GM21360 (cell line): ENCODE results near the gene ALX3.

Experiments
- ATAC-seq: cut with Tn5 transposase; IDR thresholded peaks from one replicate; pipeline ENCODE4 v1.9.1; 2021; ENCODE audit warnings: mild to moderate bottlenecking, moderate library complexity; ENCODE audit not compliant: unreplicated experiment

The ALX3 gene

GRCh38 chr1:110067479-110067892, 3.0 kb downstream of the ALX3 start:
- ATAC-seq, result no peak

- ATAC-seq, result no peak
Measured at GRCh38 chr1:110065841-110066240, 4.6 kb downstream of the ALX3 start.

GRCh38 chr1:110064576-110065337, 5.7 kb downstream of the ALX3 start:
- ATAC-seq, result no peak

GRCh38 chr1:110063781-110064180, 6.7 kb downstream of the ALX3 start:
- ATAC-seq, result no peak

- ATAC-seq, result no peak
Measured at GRCh38 chr1:110062612-110063011, 7.9 kb downstream of the ALX3 start.

GRCh38 chr1:110061341-110061740, 9.1 kb downstream of the ALX3 start:
- no peak for ATAC-seq

- no peak for ATAC-seq
Measured at GRCh38 chr1:110060662-110061060, 9.8 kb downstream of the ALX3 start.

- ATAC-seq, result no peak
Measured at GRCh38 chr1:110060034-110060661, 10.3 kb downstream of the ALX3 start.

- ATAC-seq, result no peak
Measured at GRCh38 chr1:110059133-110059863, 11.2 kb downstream of the ALX3 start.

GRCh38 chr1:110058591-110058990, 11.9 kb downstream of the ALX3 start:
- no peak for ATAC-seq

- ATAC-seq, result no peak
Measured at GRCh38 chr1:110057963-110058518, 12.4 kb downstream of the ALX3 start.

GRCh38 chr1:110056776-110057175, 13.7 kb downstream of the ALX3 start:
- no peak for ATAC-seq

- ATAC-seq, result no peak
Measured at GRCh38 chr1:110056285-110056683, 14.2 kb downstream of the ALX3 start.

GRCh38 chr1:110055493-110056284, 14.8 kb downstream of the ALX3 start:
- no peak for ATAC-seq

GRCh38 chr1:110053552-110054428, 16.7 kb downstream of the ALX3 start:
- ATAC-seq, result no peak

- no peak for ATAC-seq
Measured at GRCh38 chr1:110051262-110051648, 19.2 kb downstream of the ALX3 start.

- ATAC-seq, result no peak
Measured at GRCh38 chr1:110050602-110051261, 19.7 kb downstream of the ALX3 start.

- no peak for ATAC-seq
Measured at GRCh38 chr1:110049801-110050601, 20.5 kb downstream of the ALX3 start.
